ENCODE results near the gene MYORG. TPM values are rescaled to one million over a fixed set of nuclear protein-coding genes. Genes with fewer than 3 reads are reported as not detected.

The MYORG gene
- total and polyA plus RNA-seq, 8 donors = 0.76 to 31.3 (median 14.4) TPM

DNA sequence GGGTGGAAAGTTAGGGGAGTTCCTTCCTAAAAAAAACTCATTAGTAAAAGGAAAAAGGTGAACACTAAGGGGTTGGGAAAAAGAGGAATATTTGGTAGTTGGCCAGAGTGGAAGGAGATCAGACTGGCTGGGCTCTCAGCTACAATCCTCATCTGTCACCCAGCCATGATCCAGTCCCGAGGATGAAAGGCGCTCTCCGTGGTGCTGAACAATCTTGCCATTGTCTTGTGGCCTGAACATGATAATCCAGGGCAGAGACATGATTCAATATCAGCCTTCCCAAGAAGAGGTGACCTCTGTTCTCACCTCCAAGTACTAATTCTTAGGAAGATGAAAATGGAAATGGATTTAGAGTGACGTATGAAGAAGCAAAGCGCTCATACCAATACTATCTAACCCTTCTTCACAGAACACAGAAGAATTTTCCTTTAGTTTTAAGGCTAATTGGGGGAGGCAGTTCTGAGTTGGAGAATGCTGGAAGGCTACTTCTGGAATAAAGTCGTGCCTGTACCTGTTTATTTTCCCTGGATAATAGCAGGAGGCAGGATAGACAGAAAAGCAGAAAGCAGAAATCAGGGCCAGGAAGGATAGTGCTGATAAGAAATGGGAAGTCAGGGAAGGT lies 36.6 kb upstream of the MYORG start:
- Histone ChIP-seq H3K27me3 (no peaks in the 10 kb centered on the region), H3K4me1 (no peaks in the 10 kb centered on the region), H3K9me3 (no peaks in the 10 kb centered on the region), H3K27ac (no peak overlapping the region), H3K36me3 (no peaks in the 10 kb centered on the region), H3K4me3 (no peak overlapping the region)
- peak; percentile 29 to 84 for DNase-seq
- TF ChIP-seq POLR2A (IDR thresholded peaks at IDR 0.05) = no peak
- TF ChIP-seq EP300 (IDR thresholded peaks at IDR 0.05) = no peak
- no peak for TF ChIP-seq POLR2AphosphoS5 (IDR thresholded peaks at IDR 0.05)
- TF ChIP-seq, protein P1, sequence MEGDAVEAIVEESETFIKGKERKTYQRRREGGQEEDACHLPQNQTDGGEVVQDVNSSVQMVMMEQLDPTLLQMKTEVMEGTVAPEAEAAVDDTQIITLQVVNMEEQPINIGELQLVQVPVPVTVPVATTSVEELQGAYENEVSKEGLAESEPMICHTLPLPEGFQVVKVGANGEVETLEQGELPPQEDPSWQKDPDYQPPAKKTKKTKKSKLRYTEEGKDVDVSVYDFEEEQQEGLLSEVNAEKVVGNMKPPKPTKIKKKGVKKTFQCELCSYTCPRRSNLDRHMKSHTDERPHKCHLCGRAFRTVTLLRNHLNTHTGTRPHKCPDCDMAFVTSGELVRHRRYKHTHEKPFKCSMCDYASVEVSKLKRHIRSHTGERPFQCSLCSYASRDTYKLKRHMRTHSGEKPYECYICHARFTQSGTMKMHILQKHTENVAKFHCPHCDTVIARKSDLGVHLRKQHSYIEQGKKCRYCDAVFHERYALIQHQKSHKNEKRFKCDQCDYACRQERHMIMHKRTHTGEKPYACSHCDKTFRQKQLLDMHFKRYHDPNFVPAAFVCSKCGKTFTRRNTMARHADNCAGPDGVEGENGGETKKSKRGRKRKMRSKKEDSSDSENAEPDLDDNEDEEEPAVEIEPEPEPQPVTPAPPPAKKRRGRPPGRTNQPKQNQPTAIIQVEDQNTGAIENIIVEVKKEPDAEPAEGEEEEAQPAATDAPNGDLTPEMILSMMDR (IDR thresholded peaks at IDR 0.05) = no peak
- intact Hi-C loops (cut with DNase I; ENCODE audit: low total_unique reads) = no loop called here
- WGBS, 5 donors = 13 to 19% (median 17%) methylated on average over 6 of the region's 6 CpGs

DNA sequence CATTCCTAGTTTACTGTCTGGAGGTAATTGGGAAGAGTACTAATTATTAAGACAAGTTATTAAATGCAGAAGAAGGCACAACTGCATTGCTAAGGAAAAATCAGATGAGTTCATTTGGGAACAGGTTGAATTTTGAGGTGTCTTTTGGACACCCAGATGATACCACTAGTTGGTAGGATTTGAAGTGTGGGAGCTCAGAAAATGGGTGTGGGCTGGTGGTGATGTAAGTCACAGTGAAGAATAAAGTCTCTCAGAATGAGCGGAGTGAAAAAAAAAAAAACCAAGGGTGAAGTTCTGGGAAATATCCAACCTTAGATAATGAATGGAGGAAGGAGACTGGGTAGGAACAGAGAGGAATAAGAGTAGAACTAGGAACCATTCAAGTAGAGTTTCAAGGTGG lies 35.6 kb upstream of the MYORG start:
- WGBS, 5 donors = 48 to 100% (median 53%) methylated on average over 1 of the region's 1 CpG
- no peaks in the 10 kb centered on the region for H3K4me1 ChIP-seq
- intact Hi-C loops (cut with DNase I; ENCODE audit: low total_unique reads) = no loop called here

DNA sequence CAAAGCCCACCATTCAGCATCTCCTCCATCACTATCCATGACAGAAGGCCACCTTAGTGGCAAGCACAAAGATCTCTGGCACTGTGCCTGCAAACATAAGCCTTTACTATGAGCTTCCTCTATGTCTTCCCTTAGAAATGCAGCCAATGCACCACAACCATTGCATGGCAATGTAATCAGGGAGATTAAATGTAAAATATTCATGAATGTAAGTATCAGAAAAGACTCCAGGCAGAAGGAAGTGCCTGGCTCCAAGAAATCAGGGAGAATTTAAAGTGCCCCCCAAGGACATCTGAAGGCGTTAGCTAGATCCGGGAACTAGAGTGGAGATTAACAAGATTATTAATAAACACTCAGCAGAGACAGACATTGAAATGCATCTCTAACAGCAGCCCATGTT lies 32.5 kb upstream of the MYORG start:
- no peaks in the 10 kb centered on the region for H3K4me1 ChIP-seq
- H3K4me3 ChIP-seq = no peak overlapping the region
- H3K27ac ChIP-seq = no peak overlapping the region
- no peaks in the 10 kb centered on the region for H3K9me3 ChIP-seq
- DNase-seq = no peak
- TF ChIP-seq POLR2A (IDR thresholded peaks at IDR 0.05) (no peak), POLR2AphosphoS5 (IDR thresholded peaks at IDR 0.05) (no peak), EP300 (IDR thresholded peaks at IDR 0.05) (no peak)
- TF ChIP-seq, protein P1 (IDR thresholded peaks at IDR 0.05) = no peak
- H3K36me3 ChIP-seq = peaks cover 0 to 17% (median 17%) of the 10 kb centered on the region in 4 donors
- 79 to 94% (median 87%) methylated on average over 2 of the region's 2 CpGs for WGBS, 5 donors
- intact Hi-C loops (cut with DNase I; ENCODE audit: low total_unique reads) = loop anchor here (10.0 kb wide), 1 partner anchor 176 kb away; the partner anchor contains the start of gene CNTFR
- no peaks in the 10 kb centered on the region for H3K27me3 ChIP-seq

More for the DNA sequence above, 35.6 kb upstream of the MYORG start:
- Histone ChIP-seq H3K9me3 (no peaks in the 10 kb centered on the region), H3K4me3 (no peak overlapping the region), H3K27ac (no peak overlapping the region), H3K36me3 (no peaks in the 10 kb centered on the region), H3K27me3 (no peaks in the 10 kb centered on the region)
- TF ChIP-seq POLR2AphosphoS5 (IDR thresholded peaks at IDR 0.05) = no peak
- TF ChIP-seq EP300 (IDR thresholded peaks at IDR 0.05) = no peak
- TF ChIP-seq POLR2A (IDR thresholded peaks at IDR 0.05) = no peak
- TF ChIP-seq, protein P1 (IDR thresholded peaks at IDR 0.05) = no peak
- DNase-seq = no peak

DNA sequence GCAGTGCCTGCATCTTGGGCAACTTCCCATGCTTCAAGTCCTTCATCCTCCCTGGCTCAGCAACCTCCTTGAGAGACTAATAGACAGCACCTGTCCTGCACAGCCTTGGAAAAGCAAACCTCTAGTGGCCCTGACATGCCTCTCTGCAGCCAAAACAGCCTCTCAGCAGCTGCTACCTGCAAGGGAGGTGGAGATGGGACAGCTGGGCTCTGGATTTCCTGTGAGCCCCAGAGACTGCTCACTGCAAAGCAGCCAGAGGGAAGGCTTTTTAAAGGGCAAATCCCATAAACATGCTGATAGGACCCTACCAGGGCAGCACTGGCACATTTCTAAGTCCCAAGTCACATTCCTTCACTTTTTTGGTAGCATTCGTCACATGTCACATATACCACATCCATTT lies 31.5 kb upstream of the MYORG start:
- no peak for DNase-seq
- Histone ChIP-seq H3K36me3 (peaks cover 3 to 22% (median 21%) of the 10 kb centered on the region in 4 donors), H3K4me1 (no peaks in the 10 kb centered on the region), H3K27me3 (no peaks in the 10 kb centered on the region), H3K27ac (no peak overlapping the region), H3K4me3 (no peak overlapping the region), H3K9me3 (no peaks in the 10 kb centered on the region)
- TF ChIP-seq POLR2A (IDR thresholded peaks at IDR 0.05) (no peak), POLR2AphosphoS5 (IDR thresholded peaks at IDR 0.05) (no peak), EP300 (IDR thresholded peaks at IDR 0.05) (no peak)
- TF ChIP-seq, protein P1 (IDR thresholded peaks at IDR 0.05) = no peak
- intact Hi-C loops (cut with DNase I; ENCODE audit: low total_unique reads) = loop anchor here (10.0 kb wide), 1 partner anchor 177 kb away; the partner anchor contains the start of gene CNTFR
- WGBS, 5 donors = 95 to 100% (median 96%) methylated on average over 1 of the region's 1 CpG

Measured in stomach (tissue), 9 donors.